Liver (tissue), 9 donors: Measurements from ENCODE around the gene NSG1. TPM values are rescaled to one million over a fixed set of nuclear protein-coding genes. Genes with fewer than 3 reads are reported as not detected.

Source experiments
- DNase-seq: peaks from one replicate; pipeline ENCODE4 v3.0.0-alpha.2; 2017; ENCODE audit warnings: low spot score
- H3K27ac ChIP-seq, 2 donors: one replicate each; pipeline ENCODE4 v1.7.0; 2013; ENCODE audit warnings: inconsistent platforms in 2 of 2, low read length in 2 of 2, control low read depth in 1 of 2, low read depth in 1 of 2, mild to moderate bottlenecking in 1 of 2
- H3K27me3 ChIP-seq, 4 donors: one replicate each; pipeline versions ENCODE4 v1.6.1 to v1.7.0; 2013; ENCODE audit warnings: low read length in 3 of 4, inconsistent platforms in 1 of 4, mild to moderate bottlenecking in 1 of 4, moderate library complexity in 1 of 4; ENCODE audit not compliant: control insufficient read depth in 4 of 4, insufficient read depth in 4 of 4
- H3K36me3 ChIP-seq, 4 donors: one replicate each; pipeline versions ENCODE4 v1.6.1 to v1.7.0; 2013; ENCODE audit warnings: low read length in 3 of 4, mild to moderate bottlenecking in 3 of 4, low read depth in 1 of 4, moderate library complexity in 1 of 4; ENCODE audit not compliant: control insufficient read depth in 4 of 4, insufficient read depth in 3 of 4
- H3K4me1 ChIP-seq, 4 donors: one replicate each; pipeline versions ENCODE4 v1.6.1 to v1.7.0; 2013; ENCODE audit warnings: low read length in 3 of 4, mild to moderate bottlenecking in 3 of 4, moderate library complexity in 1 of 4; ENCODE audit not compliant: control insufficient read depth in 4 of 4, insufficient read depth in 4 of 4
- H3K4me3 ChIP-seq, 3 donors: one replicate each; pipeline versions ENCODE4 v1.6.1 to v1.7.0; 2013; ENCODE audit warnings: low read length in 3 of 3, control low read depth in 1 of 3, low read depth in 1 of 3, mild to moderate bottlenecking in 1 of 3
- H3K9ac ChIP-seq, 2 donors: one replicate each; pipeline ENCODE4 v1.7.0; 2013; ENCODE audit warnings: low read length in 2 of 2, mild to moderate bottlenecking in 2 of 2, moderate library complexity in 2 of 2, control low read depth in 1 of 2, low read depth in 1 of 2
- H3K9me3 ChIP-seq, 4 donors: one replicate each; pipeline versions ENCODE4 v1.6.1 to v1.7.0; 2013; ENCODE audit warnings: low read length in 3 of 4; ENCODE audit not compliant: control insufficient read depth in 4 of 4
- ATF3 ChIP-seq: IDR thresholded peaks from 2 replicates; pipeline ENCODE4 v1.6.1; 2016; ENCODE audit warnings: antibody characterized with exemption
- FOXA1 ChIP-seq: IDR thresholded peaks from 2 replicates; pipeline ENCODE4 v1.6.1; 2016; ENCODE audit warnings: antibody characterized with exemption
- FOXA2 ChIP-seq: IDR thresholded peaks from 2 replicates; pipeline ENCODE4 v1.6.1; 2016; ENCODE audit warnings: antibody characterized with exemption
- GABPA ChIP-seq, 2 donors: IDR thresholded peaks in 1 of 2; conservative IDR thresholded peaks in 1 of 2; 2 replicates each; pipeline ENCODE4 v1.6.1; 2016; ENCODE audit warnings: antibody characterized with exemption in 2 of 2, mild to moderate bottlenecking in 1 of 2, moderate library complexity in 1 of 2
- HNF4G ChIP-seq: IDR thresholded peaks from 2 replicates; pipeline ENCODE4 v1.6.1; 2016; ENCODE audit warnings: antibody characterized with exemption
- NR2F2 ChIP-seq: IDR thresholded peaks from 2 replicates; pipeline ENCODE4 v1.6.1; 2016; ENCODE audit warnings: antibody characterized with exemption
- RAD21 ChIP-seq, 2 donors: IDR thresholded peaks; 2 replicates each; pipeline ENCODE4 v1.6.1; 2016; ENCODE audit warnings: antibody characterized with exemption in 2 of 2, mild to moderate bottlenecking in 2 of 2
- RXRA ChIP-seq, 2 donors: IDR thresholded peaks; 2 replicates each; pipeline ENCODE4 v1.6.1; 2017 to 2018; ENCODE audit warnings: antibody characterized with exemption in 2 of 2, mild to moderate bottlenecking in 1 of 2
- SP1 ChIP-seq: IDR thresholded peaks from 2 replicates; pipeline ENCODE4 v1.6.1; 2018; ENCODE audit warnings: antibody characterized with exemption, mild to moderate bottlenecking
- TAF1 ChIP-seq: conservative IDR thresholded peaks from 2 replicates; pipeline ENCODE4 v1.6.1; 2016; ENCODE audit warnings: antibody characterized with exemption, mild to moderate bottlenecking
- YY1 ChIP-seq: IDR thresholded peaks from 2 replicates; pipeline ENCODE4 v1.6.1; 2016; ENCODE audit warnings: antibody characterized with exemption, mild to moderate bottlenecking
- WGBS: extraction: QIAGEN DNeasy Blood & Tissue Kit; methylation state at CpG from one replicate; pipeline ENCODE4 v1.1.7; 2013; 5-methylcytosine and 5-hydroxymethylcytosine counted together
- polyA plus RNA-seq, 2 donors: library from polyadenylated mRNA; stranded (reverse) in 1 of 2; unstranded in 1 of 2; fragments of 200-250 nt in 1 of 2; fragments of >200 nt in 1 of 2; fragmentation: Nextera tagmentation in 1 of 2; extraction: Ambion mirVana in 1 of 2; gene quantifications; one replicate each; pipeline versions ENCODE4 v1.2.1 to v1.2.3, GENCODE V29; 2013 to 2015
- total RNA-seq, 2 donors: library from RNA; depleted of rRNA; stranded (reverse); fragments of >200 nt; gene quantifications; one replicate each; pipeline ENCODE4 v1.2.3, GENCODE V29; 2014
- TF ChIP-seq, protein P1 (sequence below): IDR thresholded peaks from 2 replicates; pipeline ENCODE4 v1.6.1; 2016; ENCODE audit warnings: antibody characterized with exemption, mild to moderate bottlenecking
- TF ChIP-seq, protein P2 (sequence below): fragments of 150-350 bp; IDR thresholded peaks from 2 replicates; pipeline ENCODE4 v1.5.1; 2017; ENCODE audit warnings: improper control_type of control experiment, low read depth, low read length; ENCODE audit not compliant: missing input control
- TF ChIP-seq, protein P3 (sequence below): IDR thresholded peaks from 2 replicates; pipeline ENCODE4 v1.6.1; 2016; ENCODE audit warnings: antibody characterized with exemption
- TF ChIP-seq, protein P4 (sequence below): IDR thresholded peaks from 2 replicates; pipeline ENCODE4 v1.6.1; 2016; ENCODE audit warnings: antibody characterized with exemption
- donor health status: healthy.
- donor health status: healthy.
- donor health status: healthy.
- donor health status: healthy.
- donor health status: healthy.

NSG1 gene
- total and polyA plus RNA-seq, 4 donors, result under 0.01 to 0.33 (median 0.13) TPM

DNA sequence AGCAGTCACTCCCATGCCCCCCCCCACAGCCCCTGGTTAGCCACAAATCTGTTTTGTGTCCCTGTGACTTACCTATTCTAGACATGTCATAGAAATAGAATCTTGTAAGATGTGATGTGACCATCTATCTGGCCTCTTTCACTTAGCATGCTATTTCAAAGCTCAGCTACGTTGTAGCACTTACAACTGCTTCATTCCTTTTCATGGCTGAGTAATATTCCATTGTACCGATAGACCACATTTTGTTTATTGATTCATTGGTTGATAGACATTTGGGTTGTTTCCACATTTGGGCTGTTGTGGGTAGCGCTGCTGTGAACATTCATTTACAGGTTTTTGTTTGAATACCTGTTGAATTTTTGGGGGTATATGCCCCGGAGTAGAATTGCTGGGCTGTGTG, 11.5 kb downstream of the NSG1 start:
- TF ChIP-seq TAF1, result no peak
- TF ChIP-seq SP1, result no peak
- no peak for TF ChIP-seq RXRA (IDR thresholded peaks at IDR 0.05)
- no peak for TF ChIP-seq GABPA (IDR thresholded peaks at IDR 0.05 in 1 of 2, conservative IDR thresholded peaks at IDR 0.05 in 1 of 2)
- no peak for DNase-seq
- Histone ChIP-seq H3K9me3 (peaks cover 0 to 4% (median 0%) of the 10 kb centered on the region in 4 donors), H3K4me3 (no peak overlapping the region), H3K36me3 (no peaks in the 10 kb centered on the region), H3K27ac (no peak overlapping the region), H3K4me1 (no peaks in the 10 kb centered on the region), H3K27me3 (peaks cover 0 to 3% (median 0%) of the 10 kb centered on the region in 4 donors), H3K9ac (no peak overlapping the region)
- WGBS, result 63% methylated on average over 4 of the region's 4 CpGs

DNA sequence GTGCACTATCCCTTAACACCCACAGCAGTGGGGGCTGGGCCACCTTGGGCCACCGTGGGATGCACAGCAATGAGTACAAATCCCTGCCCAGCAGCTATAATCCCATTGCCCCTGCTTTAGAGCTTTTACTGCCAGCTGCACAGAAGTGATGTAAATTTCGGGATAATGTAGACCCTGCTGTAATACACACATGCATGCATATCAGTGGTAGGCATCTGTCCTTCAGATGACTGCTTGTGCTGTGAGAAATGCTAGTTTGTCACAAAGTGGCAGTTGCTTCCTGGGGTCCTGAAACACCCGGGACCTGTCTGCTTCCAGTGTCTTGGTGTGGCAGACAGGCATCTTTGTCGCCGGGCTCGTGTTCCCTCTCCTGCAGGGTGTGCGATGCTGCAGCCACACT, 14.1 kb downstream of the NSG1 start:
- 79% methylated on average over 7 of the region's 7 CpGs for WGBS
- no peak for DNase-seq
- Histone ChIP-seq H3K4me3 (no peak overlapping the region), H3K27me3 (no peaks in the 10 kb centered on the region), H3K9ac (no peak overlapping the region), H3K27ac (no peak overlapping the region), H3K36me3 (no peaks in the 10 kb centered on the region), H3K4me1 (no peaks in the 10 kb centered on the region), H3K9me3 (peaks cover 0 to 4% (median 0%) of the 10 kb centered on the region in 4 donors)
- no peak for TF ChIP-seq NR2F2
- no peak for TF ChIP-seq GABPA (IDR thresholded peaks at IDR 0.05 in 1 of 2, conservative IDR thresholded peaks at IDR 0.05 in 1 of 2)
- TF ChIP-seq ATF3, result no peak
- no peak for TF ChIP-seq HNF4G
- no peak for TF ChIP-seq FOXA2
- TF ChIP-seq, protein P1, sequence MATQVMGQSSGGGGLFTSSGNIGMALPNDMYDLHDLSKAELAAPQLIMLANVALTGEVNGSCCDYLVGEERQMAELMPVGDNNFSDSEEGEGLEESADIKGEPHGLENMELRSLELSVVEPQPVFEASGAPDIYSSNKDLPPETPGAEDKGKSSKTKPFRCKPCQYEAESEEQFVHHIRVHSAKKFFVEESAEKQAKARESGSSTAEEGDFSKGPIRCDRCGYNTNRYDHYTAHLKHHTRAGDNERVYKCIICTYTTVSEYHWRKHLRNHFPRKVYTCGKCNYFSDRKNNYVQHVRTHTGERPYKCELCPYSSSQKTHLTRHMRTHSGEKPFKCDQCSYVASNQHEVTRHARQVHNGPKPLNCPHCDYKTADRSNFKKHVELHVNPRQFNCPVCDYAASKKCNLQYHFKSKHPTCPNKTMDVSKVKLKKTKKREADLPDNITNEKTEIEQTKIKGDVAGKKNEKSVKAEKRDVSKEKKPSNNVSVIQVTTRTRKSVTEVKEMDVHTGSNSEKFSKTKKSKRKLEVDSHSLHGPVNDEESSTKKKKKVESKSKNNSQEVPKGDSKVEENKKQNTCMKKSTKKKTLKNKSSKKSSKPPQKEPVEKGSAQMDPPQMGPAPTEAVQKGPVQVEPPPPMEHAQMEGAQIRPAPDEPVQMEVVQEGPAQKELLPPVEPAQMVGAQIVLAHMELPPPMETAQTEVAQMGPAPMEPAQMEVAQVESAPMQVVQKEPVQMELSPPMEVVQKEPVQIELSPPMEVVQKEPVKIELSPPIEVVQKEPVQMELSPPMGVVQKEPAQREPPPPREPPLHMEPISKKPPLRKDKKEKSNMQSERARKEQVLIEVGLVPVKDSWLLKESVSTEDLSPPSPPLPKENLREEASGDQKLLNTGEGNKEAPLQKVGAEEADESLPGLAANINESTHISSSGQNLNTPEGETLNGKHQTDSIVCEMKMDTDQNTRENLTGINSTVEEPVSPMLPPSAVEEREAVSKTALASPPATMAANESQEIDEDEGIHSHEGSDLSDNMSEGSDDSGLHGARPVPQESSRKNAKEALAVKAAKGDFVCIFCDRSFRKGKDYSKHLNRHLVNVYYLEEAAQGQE, result no peak
- TF ChIP-seq YY1, result no peak
- no peak for TF ChIP-seq RXRA (IDR thresholded peaks at IDR 0.05)
- TF ChIP-seq, protein P2, sequence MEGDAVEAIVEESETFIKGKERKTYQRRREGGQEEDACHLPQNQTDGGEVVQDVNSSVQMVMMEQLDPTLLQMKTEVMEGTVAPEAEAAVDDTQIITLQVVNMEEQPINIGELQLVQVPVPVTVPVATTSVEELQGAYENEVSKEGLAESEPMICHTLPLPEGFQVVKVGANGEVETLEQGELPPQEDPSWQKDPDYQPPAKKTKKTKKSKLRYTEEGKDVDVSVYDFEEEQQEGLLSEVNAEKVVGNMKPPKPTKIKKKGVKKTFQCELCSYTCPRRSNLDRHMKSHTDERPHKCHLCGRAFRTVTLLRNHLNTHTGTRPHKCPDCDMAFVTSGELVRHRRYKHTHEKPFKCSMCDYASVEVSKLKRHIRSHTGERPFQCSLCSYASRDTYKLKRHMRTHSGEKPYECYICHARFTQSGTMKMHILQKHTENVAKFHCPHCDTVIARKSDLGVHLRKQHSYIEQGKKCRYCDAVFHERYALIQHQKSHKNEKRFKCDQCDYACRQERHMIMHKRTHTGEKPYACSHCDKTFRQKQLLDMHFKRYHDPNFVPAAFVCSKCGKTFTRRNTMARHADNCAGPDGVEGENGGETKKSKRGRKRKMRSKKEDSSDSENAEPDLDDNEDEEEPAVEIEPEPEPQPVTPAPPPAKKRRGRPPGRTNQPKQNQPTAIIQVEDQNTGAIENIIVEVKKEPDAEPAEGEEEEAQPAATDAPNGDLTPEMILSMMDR, result no peak
- no peak for TF ChIP-seq FOXA1
- no peak for TF ChIP-seq RAD21 (IDR thresholded peaks at IDR 0.05)

GRCh38 chr4:4402966-4403365, 16.1 kb downstream of the NSG1 start:
- Histone ChIP-seq H3K27ac (no peak overlapping the region), H3K9ac (no peak overlapping the region), H3K4me3 (no peak overlapping the region), H3K27me3 (no peaks in the 10 kb centered on the region), H3K4me1 (no peaks in the 10 kb centered on the region), H3K9me3 (peaks cover 0 to 4% (median 0%) of the 10 kb centered on the region in 4 donors), H3K36me3 (no peaks in the 10 kb centered on the region)
- WGBS, result 71% methylated on average over 13 of the region's 13 CpGs
- DNase-seq, result no peak
- TF ChIP-seq, protein P3, sequence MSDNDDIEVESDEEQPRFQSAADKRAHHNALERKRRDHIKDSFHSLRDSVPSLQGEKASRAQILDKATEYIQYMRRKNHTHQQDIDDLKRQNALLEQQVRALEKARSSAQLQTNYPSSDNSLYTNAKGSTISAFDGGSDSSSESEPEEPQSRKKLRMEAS, result no peak
- no peak for TF ChIP-seq FOXA1
- TF ChIP-seq YY1, result no peak
- TF ChIP-seq TAF1, result no peak
- no peak for TF ChIP-seq GABPA (IDR thresholded peaks at IDR 0.05 in 1 of 2, conservative IDR thresholded peaks at IDR 0.05 in 1 of 2)
- TF ChIP-seq RXRA (IDR thresholded peaks at IDR 0.05), result no peak
- TF ChIP-seq, protein P2, result no peak
- no peak for TF ChIP-seq RAD21 (IDR thresholded peaks at IDR 0.05)
- no peak for TF ChIP-seq ATF3
- TF ChIP-seq, protein P4, sequence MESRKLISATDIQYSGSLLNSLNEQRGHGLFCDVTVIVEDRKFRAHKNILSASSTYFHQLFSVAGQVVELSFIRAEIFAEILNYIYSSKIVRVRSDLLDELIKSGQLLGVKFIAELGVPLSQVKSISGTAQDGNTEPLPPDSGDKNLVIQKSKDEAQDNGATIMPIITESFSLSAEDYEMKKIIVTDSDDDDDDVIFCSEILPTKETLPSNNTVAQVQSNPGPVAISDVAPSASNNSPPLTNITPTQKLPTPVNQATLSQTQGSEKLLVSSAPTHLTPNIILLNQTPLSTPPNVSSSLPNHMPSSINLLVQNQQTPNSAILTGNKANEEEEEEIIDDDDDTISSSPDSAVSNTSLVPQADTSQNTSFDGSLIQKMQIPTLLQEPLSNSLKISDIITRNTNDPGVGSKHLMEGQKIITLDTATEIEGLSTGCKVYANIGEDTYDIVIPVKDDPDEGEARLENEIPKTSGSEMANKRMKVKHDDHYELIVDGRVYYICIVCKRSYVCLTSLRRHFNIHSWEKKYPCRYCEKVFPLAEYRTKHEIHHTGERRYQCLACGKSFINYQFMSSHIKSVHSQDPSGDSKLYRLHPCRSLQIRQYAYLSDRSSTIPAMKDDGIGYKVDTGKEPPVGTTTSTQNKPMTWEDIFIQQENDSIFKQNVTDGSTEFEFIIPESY, result no peak
- TF ChIP-seq FOXA2, result no peak
